PFSK-1 (cell line): ENCODE data around the gene ARHGAP6.

ENCODE experiments used
- FOXP2 ChIP-seq: optimal IDR thresholded peaks from 2 replicates; pipeline ENCODE3; 2011; ENCODE audit warnings: borderline replicate concordance, control low read depth, inconsistent platforms; ENCODE audit not compliant: insufficient read depth; ENCODE audit errors: extremely low read length, extremely low read depth
- POLR2AphosphoS5 ChIP-seq: IDR thresholded peaks from 2 replicates; pipeline ENCODE4 v1.6.1; 2012; ENCODE audit warnings: low read depth, mild to moderate bottlenecking, control low read depth, low read length, moderate library complexity
- REST ChIP-seq, 2 experiments: IDR thresholded peaks; 2 replicates each; pipeline versions ENCODE4 v1.6.1 to v1.8.0; 2011 to 2012; ENCODE audit warnings: low read depth in 2 of 2, low read length in 2 of 2, control low read depth in 1 of 2, inconsistent platforms in 1 of 2, mild to moderate bottlenecking in 1 of 2, moderate library complexity in 1 of 2; ENCODE audit not compliant: insufficient read depth in 1 of 2
- SIN3A ChIP-seq: IDR thresholded peaks from 2 replicates; pipeline ENCODE4 v1.6.1; 2012; ENCODE audit warnings: mild to moderate bottlenecking, low read length, moderate library complexity, borderline replicate concordance; ENCODE audit not compliant: insufficient read depth
- TAF1 ChIP-seq: IDR thresholded peaks from 2 replicates; pipeline ENCODE4 v1.6.1; 2012; ENCODE audit warnings: low read length, control low read depth, borderline replicate concordance; ENCODE audit not compliant: insufficient read depth

Gene ARHGAP6

DNA sequence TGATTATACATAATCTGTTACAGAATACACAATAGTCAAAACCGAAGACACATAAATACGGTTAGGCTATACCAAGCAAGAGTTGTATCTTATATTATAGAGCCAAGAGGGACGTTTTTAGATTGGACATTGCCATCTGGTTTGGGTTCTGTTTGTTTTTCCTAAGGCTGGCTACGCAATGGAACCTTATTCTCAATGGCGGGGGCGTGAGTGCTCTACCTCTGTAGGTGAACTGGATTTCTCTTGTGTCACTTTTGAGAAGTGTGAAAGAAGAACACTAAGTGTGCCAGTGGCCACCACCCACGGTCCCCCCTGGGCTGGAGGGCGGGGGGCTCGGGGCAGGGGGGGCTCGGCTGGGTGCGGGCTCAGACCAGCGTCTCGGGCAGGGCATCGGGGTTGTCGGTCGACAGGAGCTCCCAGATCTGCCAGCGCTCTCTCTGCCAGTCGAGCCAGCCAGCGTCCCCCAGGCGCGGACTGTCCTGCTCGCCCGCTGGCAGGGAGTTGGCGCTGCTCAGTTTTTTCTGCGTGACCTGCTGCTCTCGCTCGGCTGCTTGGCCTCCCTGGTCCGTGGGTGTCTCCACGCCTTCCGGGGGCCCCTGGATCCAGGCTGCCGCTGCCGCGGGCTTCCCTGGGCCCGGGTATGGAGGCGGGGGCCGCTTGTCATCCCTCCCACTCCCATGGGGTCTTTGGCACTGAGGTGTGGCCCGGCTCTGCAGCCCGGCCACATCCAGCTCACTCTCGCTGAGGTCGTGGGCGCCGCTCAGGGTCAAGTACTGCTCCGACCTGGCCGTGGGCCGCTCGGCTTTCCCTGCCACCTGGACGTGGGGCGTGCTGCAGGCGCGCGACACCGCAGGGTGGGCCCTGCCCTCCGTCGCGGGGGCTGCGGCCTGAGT lies 527.0 kb downstream of the ARHGAP6 start:
- TF ChIP-seq FOXP2 (no peak), TAF1 (no peak), REST (IDR thresholded peaks at IDR 0.05; ENCODE audit: insufficient read depth in 1 of 2, low read depth in 2 of 2, low read length in 2 of 2) (no peak), POLR2AphosphoS5 (no peak), SIN3A (no peak)

DNA sequence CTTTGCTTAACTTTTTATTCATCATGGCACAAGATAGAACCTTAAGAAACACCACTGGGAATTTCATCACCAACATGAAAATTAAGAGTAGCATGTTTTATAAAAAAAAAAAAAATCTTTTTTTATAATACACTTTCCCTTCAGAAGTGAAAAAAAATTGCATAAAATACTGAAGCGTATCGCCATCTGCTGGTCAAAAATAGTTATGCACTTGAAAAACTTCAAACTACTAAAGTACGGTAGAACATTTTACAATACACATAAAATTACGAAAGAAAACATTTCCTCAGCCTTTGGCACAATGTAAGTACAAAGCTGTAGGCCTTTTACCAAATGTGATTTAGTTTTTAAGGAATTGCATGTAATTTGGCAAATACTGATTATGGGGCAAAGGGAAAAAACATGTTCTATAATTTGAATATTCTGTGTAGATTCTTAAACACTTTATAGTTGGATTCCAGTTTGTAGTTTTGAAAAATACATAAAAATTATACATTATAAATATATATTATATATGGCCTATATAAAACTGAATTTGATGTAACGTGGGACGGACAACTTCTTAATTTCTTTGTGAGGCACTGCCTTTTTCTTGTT lies 528.1 kb downstream of the ARHGAP6 start:
- no peak for TF ChIP-seq POLR2AphosphoS5
- no peak for TF ChIP-seq SIN3A
- TF ChIP-seq REST (IDR thresholded peaks at IDR 0.05; ENCODE audit: insufficient read depth in 1 of 2, low read depth in 2 of 2, low read length in 2 of 2) = no peak
- TF ChIP-seq TAF1 = no peak
- no peak for TF ChIP-seq FOXP2

GRCh38 chrX:11135564-11136185 lies 530.0 kb downstream of the ARHGAP6 start:
- TF ChIP-seq REST (IDR thresholded peaks at IDR 0.05; ENCODE audit: insufficient read depth in 1 of 2, low read depth in 2 of 2, low read length in 2 of 2) (no peak), SIN3A (no peak)

DNA sequence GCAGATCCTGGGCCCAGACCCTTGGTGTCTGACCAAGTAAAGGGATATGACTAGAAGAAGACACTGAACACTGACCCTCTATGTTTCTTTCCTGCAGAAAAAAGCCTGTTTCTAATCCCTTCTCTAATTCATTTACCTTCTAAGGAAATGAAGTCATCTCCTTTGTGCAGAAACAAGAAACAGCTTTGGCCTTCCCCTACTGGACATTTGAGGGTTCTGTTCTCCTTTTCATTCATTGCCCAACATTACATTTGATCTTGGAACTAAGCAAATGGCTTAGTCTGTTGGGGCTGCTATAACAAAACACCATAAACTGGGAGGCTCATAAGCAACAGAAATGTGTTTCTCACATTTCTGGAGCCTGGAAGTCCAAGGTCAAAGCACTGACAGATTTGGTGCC lies 534.6 kb downstream of the ARHGAP6 start:
- TF ChIP-seq TAF1 = no peak

- TF ChIP-seq FOXP2 (no peak), TAF1 (no peak), SIN3A (no peak), POLR2AphosphoS5 (no peak), REST (IDR thresholded peaks at IDR 0.05; ENCODE audit: insufficient read depth in 1 of 2, low read depth in 2 of 2, low read length in 2 of 2) (no peak)
These were observed 535.6 kb downstream of the ARHGAP6 start for GRCh38 chrX:11130136-11130535.
